Fibroblast of peridontal ligament (primary cell): ENCODE results near the gene PCNX1.

Experiments
- DNase-seq: peaks from one replicate; pipeline ENCODE4 v3.0.0-alpha.2; 2010; ENCODE audit errors: extremely low read depth

PCNX1 gene

GRCh38 chr14:71150737-71151136, 243.5 kb downstream of the PCNX1 start:
- DNase-seq: no peak

- no peak for DNase-seq
These were observed 248.5 kb downstream of the PCNX1 start for GRCh38 chr14:71155743-71156142.

- DNase-seq: no peak
These were observed 256.0 kb downstream of the PCNX1 start for GRCh38 chr14:71163050-71163841.

- no peak for DNase-seq
These were observed 256.8 kb downstream of the PCNX1 start for GRCh38 chr14:71163842-71164629.
